Measurements from ENCODE around the gene PDE1C.

The PDE1C gene

GRCh38 chr7:31975546-31975945 lies 94.7 kb downstream of the PDE1C start:
- DNase-seq (ENCODE audit: extremely low read depth, low read depth) = no peak
- H3K4me3 ChIP-seq (replicated peaks; ENCODE audit: low read depth, low read length) = no peak overlapping the region
- no peak for TF ChIP-seq CTCF (IDR thresholded peaks at IDR 0.05; ENCODE audit: low read depth, low read length, missing control alignments)

DNA sequence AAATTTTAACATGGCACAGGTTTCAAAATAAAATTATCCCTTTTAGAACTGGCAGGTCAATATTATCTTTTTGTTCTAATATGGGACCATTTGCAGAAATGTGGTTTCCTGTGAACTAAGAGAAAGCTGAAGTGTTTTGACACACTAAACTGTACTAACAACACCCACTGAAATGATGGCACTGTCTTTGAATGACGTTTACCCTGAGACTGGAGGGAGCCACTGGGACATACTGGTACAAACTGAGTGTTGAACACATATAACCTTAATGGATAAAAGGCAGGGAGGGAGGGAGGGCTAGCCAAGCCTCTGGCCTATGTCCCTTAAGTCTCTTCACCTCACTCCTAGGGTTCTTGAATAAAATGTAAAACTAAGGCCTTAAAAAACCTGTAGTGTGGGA lies 95.9 kb downstream of the PDE1C start:
- no peak for TF ChIP-seq CTCF (IDR thresholded peaks at IDR 0.05; ENCODE audit: low read depth, low read length, missing control alignments)

DNA sequence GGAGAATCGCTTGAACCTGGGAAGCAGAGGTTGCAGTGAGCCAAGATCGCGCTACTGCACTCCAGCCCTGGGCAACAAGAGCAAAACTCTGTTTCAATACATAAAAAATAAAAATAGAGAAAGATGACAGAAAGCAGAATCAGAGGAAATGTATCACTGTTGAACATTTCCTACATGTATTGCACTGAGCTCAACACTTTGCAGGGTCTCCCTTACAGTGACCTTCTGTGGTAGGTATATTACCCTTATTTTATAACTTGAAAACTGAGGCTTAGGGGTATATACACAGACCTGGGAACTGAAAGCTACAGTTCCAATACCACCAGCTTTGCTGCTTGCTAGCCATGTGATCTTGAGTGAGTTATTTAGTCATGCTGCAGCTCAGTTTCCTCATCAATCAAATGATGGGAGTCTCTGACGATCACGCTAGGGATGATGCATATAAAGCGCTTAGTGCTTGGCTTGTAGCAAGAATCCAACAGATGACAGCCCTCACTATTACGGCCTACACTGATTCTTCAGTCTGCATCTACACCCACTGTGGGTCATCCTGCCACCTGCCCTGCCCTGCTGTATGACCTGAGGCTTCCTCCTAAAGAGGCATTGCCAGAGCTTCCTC lies 99.0 kb downstream of the PDE1C start:
- DNase-seq (ENCODE audit: extremely low read depth, low read depth) = no peak

More for the DNA sequence above, 95.9 kb downstream of the PDE1C start:
- H3K4me3 ChIP-seq (replicated peaks; ENCODE audit: low read depth, low read length) = no peak overlapping the region
- no peak for DNase-seq (ENCODE audit: extremely low read depth, low read depth)

DNA sequence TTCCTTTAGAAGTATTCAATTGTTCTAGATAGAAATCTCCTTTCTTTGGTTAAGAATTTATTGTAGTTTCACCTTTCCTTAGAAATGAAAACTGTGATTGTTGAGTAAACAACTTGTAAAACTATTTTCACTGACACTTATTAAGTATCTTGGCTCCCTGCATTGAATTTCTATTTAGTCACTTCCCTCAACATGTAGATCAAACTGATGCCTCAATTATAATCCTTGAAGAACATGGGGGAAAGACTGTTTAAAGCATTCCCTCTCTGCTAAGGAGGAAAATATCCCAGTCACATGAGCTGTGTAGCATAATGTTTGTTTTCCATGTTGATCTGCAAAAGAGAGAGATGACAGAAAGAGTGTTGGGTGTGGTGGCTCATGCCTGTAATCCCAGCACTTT lies 99.7 kb downstream of the PDE1C start:
- no peak for TF ChIP-seq CTCF (IDR thresholded peaks at IDR 0.05; ENCODE audit: low read depth, low read length, missing control alignments)
- no peak overlapping the region for H3K4me3 ChIP-seq (replicated peaks; ENCODE audit: low read depth, low read length)
- no peak for DNase-seq (ENCODE audit: extremely low read depth, low read depth)

More for the DNA sequence above, 99.0 kb downstream of the PDE1C start:
- no peak overlapping the region for H3K4me3 ChIP-seq (replicated peaks; ENCODE audit: low read depth, low read length)
- TF ChIP-seq CTCF (IDR thresholded peaks at IDR 0.05; ENCODE audit: low read depth, low read length, missing control alignments) = no peak

DNA sequence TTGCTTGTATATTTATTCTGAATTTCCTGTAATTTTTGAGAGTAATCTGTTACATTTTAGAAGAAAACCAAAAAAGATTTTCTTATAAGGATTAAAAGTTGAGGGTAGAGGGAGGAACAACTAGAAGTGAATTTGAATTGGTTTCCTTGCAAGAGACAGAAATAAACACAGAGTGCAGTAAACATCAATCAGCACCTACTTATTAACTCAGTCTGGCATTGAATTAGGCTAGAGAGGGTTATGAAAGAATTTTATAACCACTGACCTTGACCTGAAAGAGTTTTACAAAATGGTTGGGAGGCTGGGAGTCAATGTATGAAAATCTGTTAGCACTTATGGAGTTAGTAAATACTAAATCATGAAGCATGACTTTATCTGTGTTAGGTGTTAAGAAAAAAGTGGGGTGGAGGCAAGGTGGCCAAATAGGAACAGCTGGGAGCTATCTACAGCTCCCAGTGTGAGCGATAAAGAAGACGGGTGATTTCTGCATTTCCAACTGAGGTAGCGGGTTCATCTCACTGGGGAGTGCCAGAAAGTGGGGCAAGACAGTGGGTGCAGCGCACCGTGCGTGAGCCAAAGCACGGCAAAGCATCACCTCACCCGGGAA lies 106.5 kb downstream of the PDE1C start:
- no peak for TF ChIP-seq CTCF (IDR thresholded peaks at IDR 0.05; ENCODE audit: low read depth, low read length, missing control alignments)
- no peak for DNase-seq (ENCODE audit: extremely low read depth, low read depth)
- H3K4me3 ChIP-seq (replicated peaks; ENCODE audit: low read depth, low read length) = no peak overlapping the region

GRCh38 chr7:31962246-31962645 lies 108.0 kb downstream of the PDE1C start:
- no peak for TF ChIP-seq CTCF (IDR thresholded peaks at IDR 0.05; ENCODE audit: low read depth, low read length, missing control alignments)
- DNase-seq (ENCODE audit: extremely low read depth, low read depth) = no peak
- H3K4me3 ChIP-seq (replicated peaks; ENCODE audit: low read depth, low read length) = no peak overlapping the region
